Measurements from ENCODE around the gene PDS5A. TPM values are rescaled to one million over a fixed set of nuclear protein-coding genes. Genes with fewer than 3 reads are reported as not detected.

Gene PDS5A
- total and polyA plus RNA-seq, 2 of the 13 experiments (the other 11 are each of a cell fraction or from before 2014, with no cell fraction given), result 31.8 to 57.0 TPM

DNA sequence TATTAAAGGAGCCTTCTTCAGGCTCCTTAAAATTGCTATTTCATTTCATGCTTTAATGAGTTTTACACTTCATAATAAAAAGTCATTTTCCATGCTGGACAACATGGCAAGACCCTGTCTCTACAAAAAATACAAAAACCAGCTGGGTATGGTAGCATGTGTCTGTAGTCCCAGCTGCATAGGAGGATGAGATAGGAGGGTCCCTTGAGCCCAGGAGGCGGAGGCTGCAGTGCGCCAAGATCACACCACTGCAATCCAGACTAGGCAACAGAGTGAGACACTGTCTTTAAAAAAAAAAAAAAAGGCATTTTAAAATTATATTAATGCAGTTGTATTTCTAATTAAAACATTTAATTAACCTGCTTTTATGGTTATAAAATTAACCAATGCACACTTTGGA, 49.2 kb downstream of the PDS5A start (continued):
- no peak for TF ChIP-seq TARDBP (CRISPR knock-in tag; IDR thresholded peaks at IDR 0.05)
- TF ChIP-seq SPEN (CRISPR knock-in tag; IDR thresholded peaks at IDR 0.05; ENCODE audit: low read depth), result no peak
- TF ChIP-seq STAT5B (CRISPR knock-in tag; IDR thresholded peaks at IDR 0.05), result no peak
- TF ChIP-seq ZSCAN12 (CRISPR knock-in tag; IDR thresholded peaks at IDR 0.05), result no peak
- TF ChIP-seq, protein P1, sequence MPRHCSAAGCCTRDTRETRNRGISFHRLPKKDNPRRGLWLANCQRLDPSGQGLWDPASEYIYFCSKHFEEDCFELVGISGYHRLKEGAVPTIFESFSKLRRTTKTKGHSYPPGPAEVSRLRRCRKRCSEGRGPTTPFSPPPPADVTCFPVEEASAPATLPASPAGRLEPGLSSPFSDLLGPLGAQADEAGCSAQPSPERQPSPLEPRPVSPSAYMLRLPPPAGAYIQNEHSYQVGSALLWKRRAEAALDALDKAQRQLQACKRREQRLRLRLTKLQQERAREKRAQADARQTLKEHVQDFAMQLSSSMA (CRISPR knock-in tag; IDR thresholded peaks at IDR 0.05), result no peak
- no peak for TF ChIP-seq ZNF292 (CRISPR knock-in tag; IDR thresholded peaks at IDR 0.05; ENCODE audit: borderline replicate concordance, low read depth)

DNA sequence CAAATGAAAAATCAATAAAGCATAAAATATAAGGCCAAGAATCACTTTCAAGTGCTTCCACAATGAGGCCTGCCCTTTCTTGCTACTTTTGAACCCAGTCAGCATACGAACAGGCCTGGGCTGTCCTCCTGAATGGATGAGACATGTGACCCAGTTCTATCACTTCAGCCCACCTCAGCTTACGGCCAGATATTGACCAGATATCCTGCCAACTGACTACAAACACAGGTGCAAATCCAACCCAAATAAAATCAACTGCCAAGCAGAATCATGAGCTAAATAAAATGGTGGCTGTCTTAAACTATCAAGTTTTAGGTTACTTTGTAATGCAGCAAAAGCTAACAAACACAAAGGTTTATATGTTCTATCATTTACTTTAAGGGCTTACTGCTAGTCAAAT, 53.7 kb downstream of the PDS5A start:
- Histone ChIP-seq H2AFZ (ENCODE audit: low read length) (no peak overlapping the region), H3K9ac (ENCODE audit: insufficient read depth, low read depth, low read length) (no peak overlapping the region), H3K79me2 (ENCODE audit: insufficient read depth, low read length) (peaks cover 1% of the 10 kb centered on the region), H3K4me3 (replicated peaks in 1 of 3; ENCODE audit: insufficient read depth in 1 of 3, low read depth in 2 of 3, low read length in 3 of 3) (no peak overlapping the region), H3K27ac (ENCODE audit: extremely low read length, insufficient read depth, low read length) (no peak overlapping the region), H3K36me3 (replicated peaks in 1 of 2; ENCODE audit: control insufficient read depth in 1 of 2, insufficient read depth in 2 of 2, low read length in 2 of 2) (peaks cover 3 to 39% of the 10 kb centered on the region in 2 experiments), H4K20me1 (ENCODE audit: insufficient read depth, low read length) (no peaks in the 10 kb centered on the region), H3K4me1 (ENCODE audit: insufficient read depth, low read length) (no peaks in the 10 kb centered on the region), H3K27me3 (ENCODE audit: control insufficient read depth in 1 of 2, insufficient read depth in 2 of 2, low read length in 2 of 2) (no peaks in the 10 kb centered on the region), H3K9me3 (ENCODE audit: low read length) (no peaks in the 10 kb centered on the region), H3K4me2 (ENCODE audit: low read depth, low read length) (no peak overlapping the region)
- TF ChIP-seq SSRP1 (CRISPR knock-in tag; IDR thresholded peaks at IDR 0.05), result no peak
- TF ChIP-seq ZNF260 (CRISPR knock-in tag; IDR thresholded peaks at IDR 0.05; ENCODE audit: borderline replicate concordance, low read depth), result no peak
- TF ChIP-seq AGO1 (IDR thresholded peaks at IDR 0.05; ENCODE audit: low read depth, low read length, poor library complexity, severe bottlenecking), result no peak
- TF ChIP-seq, protein P2, sequence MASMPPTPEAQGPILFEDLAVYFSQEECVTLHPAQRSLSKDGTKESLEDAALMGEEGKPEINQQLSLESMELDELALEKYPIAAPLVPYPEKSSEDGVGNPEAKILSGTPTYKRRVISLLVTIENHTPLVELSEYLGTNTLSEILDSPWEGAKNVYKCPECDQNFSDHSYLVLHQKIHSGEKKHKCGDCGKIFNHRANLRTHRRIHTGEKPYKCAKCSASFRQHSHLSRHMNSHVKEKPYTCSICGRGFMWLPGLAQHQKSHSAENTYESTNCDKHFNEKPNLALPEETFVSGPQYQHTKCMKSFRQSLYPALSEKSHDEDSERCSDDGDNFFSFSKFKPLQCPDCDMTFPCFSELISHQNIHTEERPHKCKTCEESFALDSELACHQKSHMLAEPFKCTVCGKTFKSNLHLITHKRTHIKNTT (CRISPR knock-in tag; IDR thresholded peaks at IDR 0.05), result no peak
- TF ChIP-seq POLR2G (IDR thresholded peaks at IDR 0.05; ENCODE audit: low read depth, low read length), result no peak
- TF ChIP-seq, protein P3, sequence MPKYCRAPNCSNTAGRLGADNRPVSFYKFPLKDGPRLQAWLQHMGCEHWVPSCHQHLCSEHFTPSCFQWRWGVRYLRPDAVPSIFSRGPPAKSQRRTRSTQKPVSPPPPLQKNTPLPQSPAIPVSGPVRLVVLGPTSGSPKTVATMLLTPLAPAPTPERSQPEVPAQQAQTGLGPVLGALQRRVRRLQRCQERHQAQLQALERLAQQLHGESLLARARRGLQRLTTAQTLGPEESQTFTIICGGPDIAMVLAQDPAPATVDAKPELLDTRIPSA (CRISPR knock-in tag; IDR thresholded peaks at IDR 0.05; ENCODE audit: borderline replicate concordance), result no peak
- no peak for TF ChIP-seq PHF5A (CRISPR knock-in tag; IDR thresholded peaks at IDR 0.05; ENCODE audit: low read depth, unreplicated experiment)
- ChIA-PET CTCF (ENCODE audit: low intra/inter-chr PET ratio, low total read pairs) (no interaction called here), POLR2A (no interaction called here)
- FAIRE-seq, result no peak
- no TSS peak for BruUV-seq (replicated peaks)
- no peak for DNase-seq (ENCODE audit: low spot score)
- ATAC-seq, result no peak
- WGBS (ENCODE audit: low lambda C conversion rate), result 80% methylated on average over 2 of the region's 2 CpGs
- in situ Hi-C loops (cut with HindIII; ENCODE audit: extremely low pct_ligation_motif_present, low pct_unique_long_range_greater_than_20kb) (no loop called here), intact Hi-C loops (cut with micrococcal nuclease; ENCODE audit: unreplicated experiment) (loop anchor here (10.0 kb wide), 1 partner anchor 51 kb away; the partner anchor contains the start of gene PDS5A)

Data from HepG2 (cell line).